Loucy (cell line): ENCODE data around the gene CXCL12.

Experiments used
- H2AFZ ChIP-seq: fragments of 200-600 bp; sonication (generic); 2 replicates; pipeline ENCODE4 v1.6.0; 2016; ENCODE audit warnings: antibody characterized with exemption, mild to moderate bottlenecking, low read length, moderate library complexity
- H3F3A ChIP-seq: fragments of 200-600 bp; 2 replicates; pipeline ENCODE4 v1.6.0; 2016; ENCODE audit warnings: antibody characterized with exemption, low read depth, mild to moderate bottlenecking
- H3K27me3 ChIP-seq: fragments of 200-600 bp; sonication (generic); 2 replicates; pipeline ENCODE4 v1.6.1; 2014; ENCODE audit warnings: low read length, mild to moderate bottlenecking; ENCODE audit not compliant: insufficient read depth, poor library complexity, severe bottlenecking
- H3K36me3 ChIP-seq: fragments of 200-600 bp; sonication (generic); 2 replicates; pipeline ENCODE4 v1.6.1; 2016; ENCODE audit warnings: low read length; ENCODE audit not compliant: insufficient read depth
- H3K4me1 ChIP-seq: fragments of 200-600 bp; sonication (generic); 2 replicates; pipeline ENCODE4 v1.5.1; 2014; ENCODE audit warnings: low read length, mild to moderate bottlenecking; ENCODE audit not compliant: insufficient read depth, poor library complexity, severe bottlenecking
- H3K4me2 ChIP-seq: fragments of 200-600 bp; sonication (generic); 2 replicates; pipeline ENCODE4 v1.6.0; 2014; ENCODE audit warnings: antibody characterized with exemption, low read length, low read depth, mild to moderate bottlenecking; ENCODE audit not compliant: poor library complexity, severe bottlenecking
- H3K4me3 ChIP-seq: fragments of 200-600 bp; sonication (generic); 2 replicates; pipeline ENCODE4 v1.5.1; 2014; ENCODE audit warnings: low read length, mild to moderate bottlenecking, mixed read lengths; ENCODE audit not compliant: poor library complexity, severe bottlenecking
- H3K79me2 ChIP-seq: fragments of 200-600 bp; sonication (generic); 2 replicates; pipeline ENCODE4 v1.6.1; 2014; ENCODE audit warnings: low read length; ENCODE audit not compliant: insufficient read depth
- H3K9ac ChIP-seq: fragments of 200-600 bp; sonication (generic); 2 replicates; pipeline ENCODE4 v1.6.0; 2014; ENCODE audit warnings: mild to moderate bottlenecking, low read depth, low read length, moderate library complexity; ENCODE audit not compliant: poor library complexity, severe bottlenecking
- H3K9me2 ChIP-seq: fragments of 200-600 bp; sonication (generic); replicated peaks from 2 replicates; pipeline ENCODE4 v1.6.1; 2016; ENCODE audit warnings: low read depth, low read length, mixed read lengths
- H3K9me3 ChIP-seq: fragments of 200-600 bp; sonication (generic); 2 replicates; pipeline ENCODE4 v1.6.1; 2014; ENCODE audit warnings: mild to moderate bottlenecking, antibody characterized with exemption, low read length, low read depth; ENCODE audit not compliant: insufficient read depth
- H4K20me1 ChIP-seq: fragments of 200-600 bp; sonication (generic); 2 replicates; pipeline ENCODE4 v1.6.0; 2014; ENCODE audit warnings: antibody characterized with exemption, low read length, mild to moderate bottlenecking; ENCODE audit not compliant: insufficient read depth, poor library complexity, severe bottlenecking
- EZH2phosphoT487 ChIP-seq: fragments of 200-600 bp; IDR thresholded peaks from 2 replicates; pipeline ENCODE4 v1.6.1; 2018; ENCODE audit warnings: antibody characterized with exemption, mild to moderate bottlenecking, moderate library complexity, borderline replicate concordance
- TF ChIP-seq, protein P1 (sequence below): fragments of 200-600 bp; sonication (generic); conservative IDR thresholded peaks from 2 replicates; pipeline ENCODE4 v1.5.1; 2014; ENCODE audit warnings: mild to moderate bottlenecking, antibody characterized with exemption, low read length

Gene CXCL12

DNA sequence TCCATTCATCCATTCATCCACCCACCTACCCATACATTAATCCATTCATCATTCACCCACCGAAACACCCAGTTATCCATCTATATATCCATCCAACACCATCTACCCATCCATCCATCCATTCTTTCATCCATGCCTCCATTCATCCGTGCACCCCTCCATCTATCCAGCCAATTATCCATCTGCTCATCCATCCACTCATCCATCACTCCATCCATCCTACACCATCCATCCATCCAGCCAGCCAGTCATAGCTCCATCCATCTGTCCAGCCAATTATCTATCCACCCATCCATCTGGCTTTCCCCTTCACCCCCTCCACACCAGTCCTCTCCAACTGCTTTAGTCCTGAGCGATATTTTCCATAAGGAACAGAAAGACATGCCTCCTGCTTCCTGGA lies 7.5 kb upstream of the CXCL12 start:
- Histone ChIP-seq H4K20me1 (no peaks in the 10 kb centered on the region), H3K4me3 (no peak overlapping the region), H3K9me3 (peaks cover 2% of the 10 kb centered on the region; the same call in 1 of the 2 replicates), H3K4me1 (no peaks in the 10 kb centered on the region), H3K27me3 (no peaks in the 10 kb centered on the region), H3K9me2 (no peaks in the 10 kb centered on the region), H3K9ac (no peak overlapping the region), H3K36me3 (no peaks in the 10 kb centered on the region), H3K4me2 (no peak overlapping the region), H3K79me2 (no peaks in the 10 kb centered on the region), H2AFZ (no peak overlapping the region), H3F3A (no peaks in the 10 kb centered on the region)
- TF ChIP-seq, protein P1, sequence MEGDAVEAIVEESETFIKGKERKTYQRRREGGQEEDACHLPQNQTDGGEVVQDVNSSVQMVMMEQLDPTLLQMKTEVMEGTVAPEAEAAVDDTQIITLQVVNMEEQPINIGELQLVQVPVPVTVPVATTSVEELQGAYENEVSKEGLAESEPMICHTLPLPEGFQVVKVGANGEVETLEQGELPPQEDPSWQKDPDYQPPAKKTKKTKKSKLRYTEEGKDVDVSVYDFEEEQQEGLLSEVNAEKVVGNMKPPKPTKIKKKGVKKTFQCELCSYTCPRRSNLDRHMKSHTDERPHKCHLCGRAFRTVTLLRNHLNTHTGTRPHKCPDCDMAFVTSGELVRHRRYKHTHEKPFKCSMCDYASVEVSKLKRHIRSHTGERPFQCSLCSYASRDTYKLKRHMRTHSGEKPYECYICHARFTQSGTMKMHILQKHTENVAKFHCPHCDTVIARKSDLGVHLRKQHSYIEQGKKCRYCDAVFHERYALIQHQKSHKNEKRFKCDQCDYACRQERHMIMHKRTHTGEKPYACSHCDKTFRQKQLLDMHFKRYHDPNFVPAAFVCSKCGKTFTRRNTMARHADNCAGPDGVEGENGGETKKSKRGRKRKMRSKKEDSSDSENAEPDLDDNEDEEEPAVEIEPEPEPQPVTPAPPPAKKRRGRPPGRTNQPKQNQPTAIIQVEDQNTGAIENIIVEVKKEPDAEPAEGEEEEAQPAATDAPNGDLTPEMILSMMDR = no peak
- TF ChIP-seq EZH2phosphoT487 = no peak

DNA sequence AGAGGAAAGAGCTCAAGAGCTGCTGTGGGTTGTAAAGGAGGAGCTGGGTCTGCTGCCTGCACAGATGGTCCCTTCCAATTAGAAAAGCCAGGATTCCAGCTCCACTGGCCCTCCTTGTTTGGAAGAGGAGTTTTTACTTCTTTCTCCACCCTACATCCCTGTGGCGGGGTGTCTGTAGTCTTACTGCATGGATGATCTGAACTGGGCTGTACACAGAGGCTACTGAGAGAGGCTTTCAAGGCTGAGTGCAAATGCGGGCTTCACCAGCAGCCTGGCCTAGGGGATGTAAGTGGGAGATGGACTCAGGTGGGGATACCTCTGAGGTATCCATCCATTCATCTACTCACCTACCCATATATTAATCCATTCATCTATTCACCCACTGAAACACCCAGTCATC lies 7.1 kb upstream of the CXCL12 start:
- Histone ChIP-seq H4K20me1 (no peaks in the 10 kb centered on the region), H2AFZ (no peak overlapping the region), H3K36me3 (no peaks in the 10 kb centered on the region), H3K79me2 (no peaks in the 10 kb centered on the region), H3K9me3 (peaks cover 2% of the 10 kb centered on the region; the same call in 1 of the 2 replicates), H3K9ac (no peak overlapping the region), H3K9me2 (no peaks in the 10 kb centered on the region), H3K4me3 (no peak overlapping the region), H3K4me2 (no peak overlapping the region), H3F3A (no peaks in the 10 kb centered on the region), H3K4me1 (no peaks in the 10 kb centered on the region), H3K27me3 (no peaks in the 10 kb centered on the region)
- no peak for TF ChIP-seq EZH2phosphoT487
- TF ChIP-seq, protein P1 = no peak

DNA sequence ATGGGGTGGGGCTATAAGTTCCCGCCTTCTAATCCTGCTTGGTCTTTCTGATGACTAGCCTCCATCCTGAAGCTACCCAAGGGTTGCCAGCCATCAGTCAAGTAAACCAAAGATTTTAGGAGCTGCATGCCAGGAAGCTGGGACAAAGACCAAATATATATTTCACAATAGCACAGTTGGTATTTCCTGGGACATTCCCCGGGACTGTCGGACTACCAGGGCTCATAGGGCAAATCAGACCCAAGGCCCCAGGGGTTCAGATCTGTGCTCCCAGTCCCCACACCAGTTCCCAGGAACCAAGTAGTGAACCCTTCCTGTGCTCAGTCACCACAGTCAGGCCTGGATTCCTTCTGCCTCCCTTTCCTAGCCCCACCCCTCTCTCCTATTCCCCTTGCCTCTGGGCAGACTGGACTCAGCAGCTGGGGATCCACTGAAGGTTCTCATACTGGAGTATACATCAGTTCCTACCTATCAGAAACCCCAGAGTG lies 5.7 kb upstream of the CXCL12 start:
- no peaks in the 10 kb centered on the region for H3K4me1 ChIP-seq
- H3F3A ChIP-seq = no peaks in the 10 kb centered on the region

More for the DNA sequence above, 5.7 kb upstream of the CXCL12 start:
- Histone ChIP-seq H4K20me1 (no peaks in the 10 kb centered on the region), H3K27me3 (no peaks in the 10 kb centered on the region), H2AFZ (no peak overlapping the region), H3K4me3 (no peak overlapping the region), H3K79me2 (no peaks in the 10 kb centered on the region), H3K9me2 (no peaks in the 10 kb centered on the region), H3K4me2 (no peak overlapping the region), H3K9ac (no peak overlapping the region), H3K9me3 (peaks cover 2% of the 10 kb centered on the region; the same call in 1 of the 2 replicates), H3K36me3 (no peaks in the 10 kb centered on the region)
- TF ChIP-seq, protein P1 = no peak
- no peak for TF ChIP-seq EZH2phosphoT487
